Hepatocyte (in vitro differentiated cells): Measurements from ENCODE around the gene CFAP141. TPM values are rescaled to one million over a fixed set of nuclear protein-coding genes. Genes with fewer than 3 reads are reported as not detected.

Source experiments
- DNase-seq: peaks from one replicate; pipeline ENCODE4 v3.0.0-alpha.2; 2016; ENCODE audit warnings: low spot score
- H2AFZ ChIP-seq: fragments of 200-600 bp; sonication (generic); 2 replicates; pipeline ENCODE4 v1.6.0; 2016; ENCODE audit warnings: antibody characterized with exemption, mild to moderate bottlenecking
- H3K27ac ChIP-seq: fragments of 200-600 bp; sonication (generic); 2 replicates; pipeline ENCODE4 v1.5.1; 2016; ENCODE audit warnings: mild to moderate bottlenecking
- H3K27me3 ChIP-seq: fragments of 200-600 bp; sonication (generic); 2 replicates; pipeline ENCODE4 v1.6.1; 2016
- H3K36me3 ChIP-seq: fragments of 200-600 bp; sonication (generic); replicated peaks from 2 replicates; pipeline ENCODE4 v1.5.1; 2016; ENCODE audit warnings: low read depth; ENCODE audit not compliant: insufficient read depth
- H3K4me1 ChIP-seq: fragments of 200-600 bp; sonication (generic); 2 replicates; pipeline ENCODE4 v1.5.1; 2016; ENCODE audit warnings: mild to moderate bottlenecking, moderate library complexity; ENCODE audit not compliant: insufficient read depth
- H3K4me2 ChIP-seq: fragments of 200-600 bp; sonication (generic); 2 replicates; pipeline ENCODE4 v1.6.0; 2016
- H3K4me3 ChIP-seq: fragments of 200-600 bp; sonication (generic); 2 replicates; pipeline ENCODE4 v1.5.1; 2016; ENCODE audit warnings: mild to moderate bottlenecking
- H3K79me2 ChIP-seq: fragments of 200-600 bp; sonication (generic); 2 replicates; pipeline ENCODE4 v1.6.0; 2017; ENCODE audit warnings: mild to moderate bottlenecking
- H3K9me2 ChIP-seq: fragments of 200-600 bp; sonication (generic); replicated peaks from 2 replicates; pipeline ENCODE4 v1.6.0; 2017; ENCODE audit warnings: mild to moderate bottlenecking; ENCODE audit not compliant: insufficient read depth
- H3K9me3 ChIP-seq: fragments of 200-600 bp; sonication (generic); 2 replicates; pipeline ENCODE4 v1.5.1; 2016; ENCODE audit warnings: low read depth, mild to moderate bottlenecking
- H4K20me1 ChIP-seq: fragments of 200-600 bp; sonication (generic); 2 replicates; pipeline ENCODE4 v1.6.0; 2016; ENCODE audit warnings: mild to moderate bottlenecking; ENCODE audit not compliant: insufficient read depth, poor library complexity, severe bottlenecking
- EZH2 ChIP-seq: fragments of 200-600 bp; sonication (generic); IDR thresholded peaks from 2 replicates; pipeline ENCODE4 v1.6.1; 2016; ENCODE audit warnings: antibody characterized with exemption, mild to moderate bottlenecking, borderline replicate concordance
- EZH2phosphoT487 ChIP-seq: fragments of 200-600 bp; sonication (generic); IDR thresholded peaks from one replicate; pipeline ENCODE4 v1.6.1; 2018; ENCODE audit warnings: antibody characterized with exemption, mild to moderate bottlenecking, low read depth, moderate library complexity; ENCODE audit not compliant: unreplicated experiment, severe bottlenecking
- WGBS: methylation state at CpG from one replicate; pipeline ENCODE4 v1.1.6; 2016; ENCODE audit warnings: low lambda C conversion rate; ENCODE audit errors: missing lambda C conversion rate; 5-methylcytosine and 5-hydroxymethylcytosine counted together
- polyA plus RNA-seq: library from polyadenylated mRNA; unstranded; fragments of >200 nt; fragmentation: Nextera tagmentation; extraction: Ambion mirVana; gene quantifications from 2 replicates; pipeline ENCODE4 v1.2.1, GENCODE V29; 2016
- total RNA-seq: library from RNA; depleted of rRNA; stranded (reverse); fragments of >200 nt; gene quantifications from 2 replicates; pipeline ENCODE4 v1.2.3, GENCODE V29; 2014
- TF ChIP-seq, protein P1 (sequence below): fragments of 200-600 bp; sonication (generic); IDR thresholded peaks from 2 replicates; pipeline ENCODE4 v1.5.1; 2016; ENCODE audit warnings: antibody characterized with exemption, mild to moderate bottlenecking; ENCODE audit not compliant: poor library complexity

The CFAP141 gene
- total and polyA plus RNA-seq, 2 experiments from 2014 or later, result not detected

DNA sequence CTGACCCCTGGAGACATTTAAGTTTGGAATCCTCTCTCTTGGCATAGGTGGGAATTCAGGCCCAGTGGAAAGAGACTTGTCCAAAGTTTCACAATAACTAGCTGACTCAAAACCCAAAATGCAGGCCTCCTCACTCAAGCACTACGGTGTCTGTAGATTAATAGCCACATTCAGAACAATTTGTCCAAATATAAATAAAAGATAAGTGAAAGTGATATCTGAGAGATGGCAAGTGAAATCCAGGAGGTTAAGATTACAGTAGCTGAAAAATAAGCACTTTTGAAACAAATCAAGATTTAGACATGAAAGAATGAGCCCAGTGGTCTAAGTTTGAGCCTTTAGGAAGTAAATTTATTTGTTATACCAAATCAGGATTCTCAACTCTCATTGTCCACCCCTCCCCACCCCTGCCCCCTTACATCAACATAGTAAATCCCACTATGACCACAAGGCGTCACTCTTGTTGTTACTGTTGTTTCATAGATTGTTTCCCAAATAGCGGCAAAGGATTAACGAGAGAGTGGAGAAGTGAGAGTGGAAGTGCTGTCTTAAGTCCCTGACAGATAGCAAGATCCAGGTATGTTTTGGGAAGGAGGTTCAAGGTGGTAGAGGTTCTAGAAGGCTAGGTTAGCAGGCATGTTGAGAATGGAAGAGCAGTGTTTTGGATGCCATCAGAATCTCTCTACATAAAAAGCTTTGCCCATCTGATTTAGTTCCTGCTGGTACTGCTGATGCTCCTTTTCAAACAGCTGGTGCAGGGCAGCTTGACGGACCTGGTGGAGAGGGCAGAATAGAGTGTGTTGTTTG lies 7.2 kb downstream of the CFAP141 start:
- 15% methylated on average over 5 of the region's 5 CpGs for WGBS
- Histone ChIP-seq H3K9me2 (no peaks in the 10 kb centered on the region), H3K79me2 (no peaks in the 10 kb centered on the region), H2AFZ (peak overlapping the region; percentile 49), H3K4me3 (no peak overlapping the region), H3K4me1 (no peaks in the 10 kb centered on the region), H3K27ac (no peak overlapping the region), H3K27me3 (no peaks in the 10 kb centered on the region), H3K36me3 (no peaks in the 10 kb centered on the region), H3K9me3 (no peaks in the 10 kb centered on the region), H4K20me1 (no peaks in the 10 kb centered on the region), H3K4me2 (peak overlapping the region; percentile 61)
- peak; percentile 76 for DNase-seq
- TF ChIP-seq EZH2 (no peak), EZH2phosphoT487 (no peak)
- TF ChIP-seq, protein P1, sequence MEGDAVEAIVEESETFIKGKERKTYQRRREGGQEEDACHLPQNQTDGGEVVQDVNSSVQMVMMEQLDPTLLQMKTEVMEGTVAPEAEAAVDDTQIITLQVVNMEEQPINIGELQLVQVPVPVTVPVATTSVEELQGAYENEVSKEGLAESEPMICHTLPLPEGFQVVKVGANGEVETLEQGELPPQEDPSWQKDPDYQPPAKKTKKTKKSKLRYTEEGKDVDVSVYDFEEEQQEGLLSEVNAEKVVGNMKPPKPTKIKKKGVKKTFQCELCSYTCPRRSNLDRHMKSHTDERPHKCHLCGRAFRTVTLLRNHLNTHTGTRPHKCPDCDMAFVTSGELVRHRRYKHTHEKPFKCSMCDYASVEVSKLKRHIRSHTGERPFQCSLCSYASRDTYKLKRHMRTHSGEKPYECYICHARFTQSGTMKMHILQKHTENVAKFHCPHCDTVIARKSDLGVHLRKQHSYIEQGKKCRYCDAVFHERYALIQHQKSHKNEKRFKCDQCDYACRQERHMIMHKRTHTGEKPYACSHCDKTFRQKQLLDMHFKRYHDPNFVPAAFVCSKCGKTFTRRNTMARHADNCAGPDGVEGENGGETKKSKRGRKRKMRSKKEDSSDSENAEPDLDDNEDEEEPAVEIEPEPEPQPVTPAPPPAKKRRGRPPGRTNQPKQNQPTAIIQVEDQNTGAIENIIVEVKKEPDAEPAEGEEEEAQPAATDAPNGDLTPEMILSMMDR, result peak; percentile 67

DNA sequence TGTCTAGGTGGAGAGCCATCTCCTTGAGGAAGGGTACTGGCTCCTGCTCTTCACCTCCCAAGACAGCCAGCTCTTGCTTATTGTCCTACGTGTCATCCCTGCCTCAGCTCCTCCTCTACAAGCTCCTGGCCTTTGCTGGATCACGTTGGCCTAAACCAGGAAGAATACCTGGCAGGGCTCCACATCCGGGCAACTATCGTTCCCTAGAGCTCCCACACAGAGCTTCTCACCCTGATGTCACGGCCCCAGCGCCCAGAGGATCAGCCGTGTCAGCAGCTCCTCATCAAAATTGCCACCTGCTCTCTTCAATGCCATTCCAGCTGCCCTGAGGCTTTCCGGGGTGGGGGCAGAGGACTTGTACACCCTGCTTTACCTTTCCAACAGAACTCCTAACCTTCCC lies 12.3 kb downstream of the CFAP141 start:
- no peak overlapping the region for H2AFZ ChIP-seq
- H3K79me2 ChIP-seq, result no peaks in the 10 kb centered on the region
- H3K4me3 ChIP-seq, result no peak overlapping the region
- no peaks in the 10 kb centered on the region for H3K9me2 ChIP-seq
- H3K9me3 ChIP-seq, result no peaks in the 10 kb centered on the region
- no peak overlapping the region for H3K4me2 ChIP-seq
- no peaks in the 10 kb centered on the region for H3K36me3 ChIP-seq
- WGBS, result 82% methylated on average over 8 of the region's 8 CpGs
- no peaks in the 10 kb centered on the region for H3K4me1 ChIP-seq
- H3K27ac ChIP-seq, result no peak overlapping the region
- no peak for DNase-seq
- TF ChIP-seq, protein P1, result no peak
- TF ChIP-seq EZH2phosphoT487 (no peak), EZH2 (no peak)
- no peaks in the 10 kb centered on the region for H4K20me1 ChIP-seq
- peaks cover 3% of the 10 kb centered on the region for H3K27me3 ChIP-seq

DNA sequence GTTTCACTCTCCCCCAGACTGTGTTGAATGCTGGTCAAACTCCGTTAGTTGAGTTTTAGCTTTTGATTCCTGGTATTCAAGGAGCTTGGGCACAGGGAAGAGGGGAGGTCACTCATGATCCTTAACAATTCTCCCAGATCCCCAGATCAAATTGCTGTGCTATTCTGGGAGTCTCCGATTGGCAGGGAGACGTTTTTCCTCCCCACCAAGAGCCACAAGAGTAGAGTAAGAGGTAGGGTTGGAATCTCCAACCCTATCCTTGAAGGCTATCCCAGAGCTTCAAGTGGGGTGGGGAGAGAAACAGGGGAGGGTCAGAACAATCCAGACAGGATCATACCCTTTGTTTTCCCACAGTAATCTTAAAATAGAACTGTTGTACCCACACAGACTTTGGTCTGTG lies 13.7 kb downstream of the CFAP141 start:
- Histone ChIP-seq H3K27me3 (peaks cover 3% of the 10 kb centered on the region), H3K79me2 (no peaks in the 10 kb centered on the region), H3K4me3 (no peak overlapping the region), H4K20me1 (no peaks in the 10 kb centered on the region), H2AFZ (no peak overlapping the region), H3K9me2 (no peaks in the 10 kb centered on the region), H3K9me3 (no peaks in the 10 kb centered on the region), H3K4me1 (no peaks in the 10 kb centered on the region), H3K27ac (no peak overlapping the region), H3K4me2 (no peak overlapping the region), H3K36me3 (no peaks in the 10 kb centered on the region)
- TF ChIP-seq, protein P1, result no peak
- no peak for TF ChIP-seq EZH2
- TF ChIP-seq EZH2phosphoT487, result no peak
- DNase-seq, result no peak
- 58% methylated on average over 3 of the region's 3 CpGs for WGBS
